NCI-H82 treated with DMSO at 0.1 percent for 48 hours (cell line): ENCODE measurements around the gene IL1R2.
A peak's percentile ranks its signal among the peaks of the same experiment; 100 is the strongest.
"Not testable (repeated sequence)": the region's sequence is repeated elsewhere in the genome, so short reads cannot be mapped to it uniquely, and the experiment has no call there.

Experiments used
- DNase-seq: peaks from one replicate; lab custom pipeline; 2025; ENCODE audit not compliant: unreplicated experiment; lab: John Stamatoyannopoulos, UW

The IL1R2 gene

GRCh38 chr2:101998896-101999789 lies 7.4 kb downstream of the IL1R2 start:
- no peak for DNase-seq

- DNase-seq = no peak
These were observed 8.3 kb downstream of the IL1R2 start for GRCh38 chr2:102000012-102000411.

GRCh38 chr2:102000813-102001766 lies 9.3 kb downstream of the IL1R2 start:
- no peak for DNase-seq

GRCh38 chr2:102001767-102002142 lies 10.0 kb downstream of the IL1R2 start:
- no peak for DNase-seq

GRCh38 chr2:102002228-102002627 lies 10.5 kb downstream of the IL1R2 start:
- DNase-seq = no peak

GRCh38 chr2:102002909-102003308 lies 11.1 kb downstream of the IL1R2 start:
- not testable (repeated sequence) for DNase-seq

- no peak for DNase-seq
These were observed 11.9 kb downstream of the IL1R2 start for GRCh38 chr2:102003696-102004095.

GRCh38 chr2:102004581-102004980 lies 12.8 kb downstream of the IL1R2 start:
- DNase-seq = no peak

- no peak for DNase-seq
These were observed 13.7 kb downstream of the IL1R2 start for GRCh38 chr2:102005449-102005848.

- DNase-seq = peak; percentile 1
These were observed 14.5 kb downstream of the IL1R2 start for GRCh38 chr2:102005989-102006885.

GRCh38 chr2:102006886-102007278 lies 15.1 kb downstream of the IL1R2 start:
- no peak for DNase-seq

GRCh38 chr2:102008490-102008889 lies 16.7 kb downstream of the IL1R2 start:
- DNase-seq = no peak

GRCh38 chr2:102009557-102009956 lies 17.8 kb downstream of the IL1R2 start:
- no peak for DNase-seq

GRCh38 chr2:102010902-102011301 lies 19.1 kb downstream of the IL1R2 start:
- no peak for DNase-seq

- DNase-seq = no peak
These were observed 20.4 kb downstream of the IL1R2 start for GRCh38 chr2:102012061-102012614.

- DNase-seq = no peak
These were observed 21.7 kb downstream of the IL1R2 start for GRCh38 chr2:102013206-102014040.

GRCh38 chr2:102014041-102014345 lies 22.2 kb downstream of the IL1R2 start:
- DNase-seq = no peak

- no peak for DNase-seq
These were observed 23.6 kb downstream of the IL1R2 start for GRCh38 chr2:102015399-102015798.

GRCh38 chr2:102016399-102016955 lies 24.7 kb downstream of the IL1R2 start:
- DNase-seq = no peak
